COLO668 (cell line): ENCODE results near the gene NCOA6.
"Not testable (repeated sequence)": the region's sequence is repeated elsewhere in the genome, so short reads cannot be mapped to it uniquely, and the experiment has no call there.

Experiments
- DNase-seq: peaks from one replicate; lab custom pipeline; 2025; ENCODE audit not compliant: unreplicated experiment; lab: John Stamatoyannopoulos, UW

Gene NCOA6

DNA sequence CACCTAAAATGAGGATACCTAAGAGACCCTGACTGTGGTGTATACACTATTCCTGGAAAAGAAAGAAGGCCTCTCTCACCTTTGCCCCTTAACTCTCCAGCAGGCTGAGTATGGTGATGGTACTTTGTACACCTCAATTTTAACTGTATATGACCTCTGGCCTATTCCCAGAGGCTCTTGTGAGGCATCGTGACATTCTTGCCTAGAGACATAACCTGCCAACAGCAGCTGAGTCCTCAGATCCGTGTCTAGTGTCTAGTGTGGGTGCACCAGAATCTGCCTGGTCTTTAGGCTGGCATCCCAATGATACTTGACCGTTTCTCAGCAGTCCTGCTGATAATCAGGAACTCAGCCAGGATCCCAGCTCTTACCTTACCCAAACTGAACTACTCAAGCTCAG lies 101.3 kb downstream of the NCOA6 start:
- no peak for DNase-seq

- DNase-seq, result not testable (repeated sequence)
These were observed 102.9 kb downstream of the NCOA6 start for GRCh38 chr20:34722560-34722959.

DNA sequence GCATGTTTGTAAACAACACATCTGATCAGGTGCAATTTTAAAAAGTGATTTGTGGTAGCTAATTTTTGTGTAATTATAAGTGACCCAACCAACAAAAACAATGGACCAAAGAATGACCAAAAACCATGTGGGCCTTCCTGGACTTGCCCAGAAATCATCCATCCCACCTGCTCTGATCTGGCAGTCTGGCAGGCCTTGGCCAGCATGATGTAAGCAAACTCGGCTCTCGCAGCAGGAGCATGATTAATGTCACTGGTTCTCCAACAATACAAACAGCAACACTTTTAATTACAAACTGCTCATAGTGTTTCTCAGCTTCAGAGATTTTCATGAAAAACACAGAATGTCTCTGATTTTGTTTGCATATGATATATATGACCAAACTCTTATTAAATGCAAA lies 105.2 kb downstream of the NCOA6 start:
- no peak for DNase-seq

DNA sequence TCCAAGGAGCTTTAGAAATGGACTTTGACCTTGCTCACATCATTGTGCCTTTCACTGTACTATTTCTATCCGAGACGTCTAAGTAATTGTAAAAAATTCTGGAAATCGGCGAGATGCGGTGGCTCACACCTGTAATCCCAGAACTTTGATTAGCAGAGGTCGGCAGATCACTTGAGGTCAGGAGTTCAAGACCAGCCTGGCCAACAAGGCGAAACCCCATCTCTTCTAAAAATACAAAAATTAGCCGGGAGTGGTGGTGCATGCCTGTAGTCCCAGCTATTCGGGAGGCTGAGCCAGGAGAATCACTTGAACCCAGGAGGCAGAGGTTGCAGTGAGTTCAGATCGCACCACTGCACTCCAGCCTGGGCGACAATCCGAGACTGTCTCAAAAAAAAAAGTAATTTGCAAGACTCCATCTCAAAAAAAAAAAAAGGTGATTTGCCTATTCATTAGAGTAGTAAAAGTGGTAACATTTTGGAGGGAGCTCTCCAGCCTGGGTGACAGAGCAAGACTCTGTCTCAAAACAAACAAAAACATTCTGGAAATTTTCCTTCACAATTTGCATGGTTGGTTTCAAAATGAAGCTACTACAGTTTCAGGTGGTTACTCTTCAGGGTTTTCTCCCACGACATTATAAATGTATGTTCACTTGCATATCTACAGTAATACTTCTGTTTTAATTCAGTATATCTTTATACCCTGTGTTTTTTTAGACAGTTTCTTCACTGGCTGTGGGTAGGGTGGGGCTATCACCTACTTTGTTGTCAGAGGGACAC lies 106.0 kb downstream of the NCOA6 start:
- DNase-seq, result not testable (repeated sequence)

GRCh38 chr20:34717230-34718095 lies 108.0 kb downstream of the NCOA6 start:
- no peak for DNase-seq

DNA sequence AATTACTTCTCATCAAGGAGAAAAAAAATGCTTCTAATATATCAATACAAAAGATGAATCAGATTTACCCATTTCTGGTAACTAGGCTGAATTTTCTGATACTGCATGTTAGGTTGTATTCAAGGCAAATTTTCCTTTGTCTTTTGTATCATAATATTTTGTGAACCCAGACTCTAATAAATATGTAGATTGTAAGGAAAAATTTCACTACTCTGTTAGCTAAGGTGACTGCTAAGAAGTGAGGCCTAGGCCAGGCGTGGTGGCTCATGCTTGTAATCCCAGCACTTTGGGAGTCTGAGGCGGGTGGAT lies 108.6 kb downstream of the NCOA6 start:
- no peak for DNase-seq

GRCh38 chr20:34715384-34715783 lies 110.1 kb downstream of the NCOA6 start:
- DNase-seq, result no peak

DNA sequence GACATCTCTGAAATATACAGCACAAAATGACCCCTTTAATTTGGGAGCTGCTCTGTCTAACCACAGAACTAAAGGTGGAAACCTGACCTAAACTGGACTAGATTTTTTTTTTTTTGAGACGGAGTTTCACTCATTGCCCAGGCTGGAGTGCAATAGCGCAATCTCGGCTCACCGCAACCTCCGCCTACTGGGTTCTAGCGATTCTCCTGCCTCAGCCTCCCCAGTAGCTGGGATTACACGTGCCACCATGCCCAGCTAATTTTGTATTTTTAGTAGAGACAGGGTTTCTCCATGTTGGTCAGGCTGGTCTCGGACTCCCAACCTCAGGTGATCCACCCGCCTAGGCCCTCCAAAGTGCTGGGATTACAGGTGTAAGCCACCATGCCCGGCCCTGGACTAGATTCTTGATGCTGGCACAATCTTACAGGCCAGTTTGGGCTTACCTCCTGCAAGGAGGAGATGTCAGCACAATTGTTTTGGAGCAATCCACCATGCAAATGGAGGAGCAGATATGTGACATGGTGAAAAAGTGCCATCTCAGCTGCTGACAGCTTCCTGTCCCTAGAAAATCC lies 111.4 kb downstream of the NCOA6 start:
- not testable (repeated sequence) for DNase-seq

DNA sequence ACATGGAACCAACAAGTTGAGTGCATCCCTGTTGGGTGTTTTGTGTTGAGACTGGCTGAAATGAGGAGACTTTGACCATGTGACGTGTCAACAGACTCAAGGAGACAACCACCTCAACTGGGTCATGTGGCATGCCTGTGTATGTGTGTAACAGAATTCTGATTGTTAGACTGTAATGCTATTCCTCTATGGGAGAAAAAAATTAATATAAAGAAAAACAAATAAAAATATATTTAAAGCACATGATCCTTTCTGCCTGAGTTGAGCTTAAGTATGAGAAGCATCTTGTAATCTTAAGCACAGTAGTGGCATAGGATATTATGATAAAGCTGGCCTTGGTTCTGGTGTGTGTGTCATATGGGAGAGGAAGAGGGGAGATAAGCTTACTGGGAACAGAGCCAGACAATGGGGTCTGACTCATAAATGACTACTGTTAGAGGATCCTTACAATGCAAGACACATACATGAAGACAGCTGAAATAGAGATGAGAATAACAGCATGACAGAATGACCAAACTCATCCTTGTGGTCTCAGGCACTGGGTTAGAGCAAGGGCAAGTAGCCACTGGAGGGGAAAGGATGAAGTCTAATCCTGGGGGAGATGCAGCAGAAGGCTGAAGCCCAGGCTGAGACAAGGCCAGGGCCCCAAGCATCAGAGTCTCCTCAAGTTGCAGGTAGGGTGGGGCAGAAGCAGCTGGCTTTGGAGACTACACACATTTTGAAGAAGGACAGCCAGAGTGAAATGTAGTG lies 112.1 kb downstream of the NCOA6 start:
- DNase-seq, result no peak

DNA sequence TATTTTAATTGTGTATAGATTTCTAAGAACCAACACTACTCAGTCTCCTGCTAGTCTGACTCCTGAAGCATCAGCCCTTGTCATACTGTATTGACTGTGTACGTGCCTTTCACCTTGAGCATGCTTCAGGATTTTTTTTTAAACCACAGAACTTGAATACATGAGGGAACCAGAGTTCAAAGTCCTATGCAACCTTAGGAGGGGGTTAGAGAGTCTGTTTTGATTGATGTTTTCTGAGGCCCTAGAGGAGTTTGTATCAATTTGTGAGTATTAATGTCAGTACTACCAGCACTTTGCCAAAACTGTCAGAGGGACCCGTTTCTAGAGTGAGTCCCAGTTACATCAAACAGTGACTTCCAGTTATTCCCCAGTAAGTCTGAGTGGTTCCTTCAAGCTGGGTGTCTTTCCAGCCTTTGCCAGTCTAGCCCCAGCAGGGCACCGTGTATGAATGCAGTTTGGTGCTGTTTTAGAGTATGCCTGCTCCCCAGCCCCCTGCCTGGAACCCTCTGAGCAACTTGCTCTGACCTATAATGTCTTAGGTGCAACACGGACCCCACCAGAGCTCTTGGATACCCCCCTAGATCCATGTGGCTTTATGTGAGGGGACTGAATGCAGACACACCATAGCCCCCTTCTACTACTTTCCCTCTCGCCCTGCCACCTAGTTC lies 112.8 kb downstream of the NCOA6 start:
- DNase-seq, result no peak

DNA sequence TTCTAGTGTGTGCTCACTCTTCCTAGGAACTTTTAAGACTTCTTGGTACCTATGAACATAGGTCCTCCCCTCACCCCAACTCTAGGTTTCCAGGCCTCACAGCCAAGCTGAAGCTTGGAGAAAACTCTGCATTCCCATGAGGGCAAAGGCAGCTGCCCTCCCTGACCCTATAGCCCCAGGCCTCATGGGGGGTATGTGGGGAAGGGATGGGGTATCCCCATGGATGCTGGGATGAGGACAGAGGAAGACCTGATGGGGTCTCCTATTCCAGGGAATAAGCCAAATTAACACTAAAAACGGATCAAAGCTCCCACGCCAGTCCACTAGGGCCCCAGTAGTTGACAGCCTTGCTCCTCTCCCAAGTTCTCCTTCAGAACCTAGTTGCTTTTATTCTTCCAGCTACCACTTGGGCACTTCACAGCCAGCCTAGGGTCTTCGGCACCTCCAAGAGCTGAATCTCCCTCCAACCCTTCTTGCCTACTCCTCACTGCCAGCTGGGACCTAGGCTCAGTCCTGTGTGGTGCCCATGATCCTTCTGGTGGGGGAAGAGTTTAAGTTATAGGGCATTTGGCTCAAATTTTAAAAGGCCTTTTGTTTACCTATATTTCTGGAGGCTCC lies 113.5 kb downstream of the NCOA6 start:
- no peak for DNase-seq

DNA sequence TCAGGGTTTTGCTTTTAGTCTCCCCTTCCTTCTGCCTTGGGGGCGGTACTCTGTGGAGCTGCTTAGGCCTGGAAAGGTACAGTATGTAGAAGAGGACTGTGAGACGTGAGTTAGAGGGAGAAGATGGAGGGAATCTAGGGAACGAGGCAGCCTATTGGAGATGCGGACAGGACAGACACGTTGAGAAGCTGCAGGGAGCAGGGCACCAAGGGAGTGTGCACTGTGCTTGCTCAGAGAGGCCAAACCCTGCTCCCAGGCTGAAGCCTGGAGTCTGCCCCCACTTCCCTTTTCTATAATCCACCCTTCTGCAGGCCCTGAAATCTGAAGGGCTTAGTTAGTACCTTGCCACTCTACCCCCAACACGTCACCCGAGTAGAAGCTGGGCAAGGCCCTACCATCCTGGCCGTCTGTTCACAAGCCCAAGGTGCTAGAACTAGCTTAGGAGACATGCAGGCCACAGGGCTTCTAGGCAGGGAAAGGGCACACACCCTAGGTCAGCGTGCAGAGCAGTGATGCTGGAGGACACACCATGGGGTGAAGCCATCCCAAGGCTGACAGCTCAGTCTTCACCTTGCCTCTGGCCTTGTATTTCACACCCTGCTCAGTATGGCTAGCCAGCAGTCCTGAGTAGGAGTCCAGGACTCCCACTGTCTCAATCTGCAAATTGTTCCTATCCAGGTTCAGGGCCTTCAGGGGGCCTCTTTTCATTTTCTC lies 114.4 kb downstream of the NCOA6 start:
- no peak for DNase-seq

DNA sequence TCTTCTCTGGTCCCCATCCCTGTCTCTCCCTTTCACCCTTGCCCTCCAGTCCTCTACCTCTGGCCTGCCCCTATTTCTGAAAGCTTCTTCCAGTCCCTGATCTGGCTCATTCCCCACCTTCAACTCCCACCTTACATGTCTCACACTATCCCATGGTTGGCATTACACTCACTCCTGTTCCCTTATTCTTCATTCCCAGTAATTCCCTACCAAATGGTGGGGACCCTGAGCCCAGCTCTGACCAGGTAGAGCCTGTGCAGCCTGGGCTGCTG lies 114.9 kb downstream of the NCOA6 start:
- DNase-seq, result no peak

DNA sequence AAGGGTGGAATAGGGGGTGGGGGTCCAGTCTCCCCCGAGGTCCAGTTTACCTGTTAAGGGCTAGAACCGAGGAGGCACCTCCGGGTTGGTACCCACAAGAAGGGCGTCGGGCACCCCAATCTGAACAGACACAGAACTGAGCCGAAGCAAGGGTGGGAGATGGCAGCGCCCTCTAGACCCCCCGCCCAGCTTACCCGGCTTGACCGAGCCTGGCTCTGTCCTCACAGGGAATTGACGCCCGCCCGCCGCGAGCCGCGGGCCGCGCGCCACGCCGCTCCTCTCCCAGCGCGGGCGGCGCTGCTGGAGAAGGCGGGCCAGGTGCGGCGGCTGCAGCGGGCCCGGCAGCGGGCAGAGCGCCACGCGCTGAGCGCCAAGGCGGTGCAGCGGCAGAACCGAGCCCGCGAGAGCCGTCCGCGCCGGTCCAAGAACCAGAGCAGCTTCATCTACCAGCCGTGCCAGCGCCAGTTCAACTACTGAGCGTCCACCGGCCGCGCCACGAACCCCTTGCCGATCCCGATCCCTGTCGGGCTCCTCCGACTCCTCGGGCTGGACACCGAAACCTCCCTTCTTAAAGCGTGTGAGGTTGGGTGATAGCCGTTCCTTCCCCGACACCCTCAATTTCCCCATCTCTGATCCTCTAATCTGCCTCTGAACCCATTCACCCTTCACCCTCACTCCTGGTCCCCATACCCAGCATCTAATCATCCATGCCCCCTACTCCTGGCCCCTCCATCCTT lies 115.5 kb downstream of the NCOA6 start:
- peak; percentile 79 for DNase-seq

DNA sequence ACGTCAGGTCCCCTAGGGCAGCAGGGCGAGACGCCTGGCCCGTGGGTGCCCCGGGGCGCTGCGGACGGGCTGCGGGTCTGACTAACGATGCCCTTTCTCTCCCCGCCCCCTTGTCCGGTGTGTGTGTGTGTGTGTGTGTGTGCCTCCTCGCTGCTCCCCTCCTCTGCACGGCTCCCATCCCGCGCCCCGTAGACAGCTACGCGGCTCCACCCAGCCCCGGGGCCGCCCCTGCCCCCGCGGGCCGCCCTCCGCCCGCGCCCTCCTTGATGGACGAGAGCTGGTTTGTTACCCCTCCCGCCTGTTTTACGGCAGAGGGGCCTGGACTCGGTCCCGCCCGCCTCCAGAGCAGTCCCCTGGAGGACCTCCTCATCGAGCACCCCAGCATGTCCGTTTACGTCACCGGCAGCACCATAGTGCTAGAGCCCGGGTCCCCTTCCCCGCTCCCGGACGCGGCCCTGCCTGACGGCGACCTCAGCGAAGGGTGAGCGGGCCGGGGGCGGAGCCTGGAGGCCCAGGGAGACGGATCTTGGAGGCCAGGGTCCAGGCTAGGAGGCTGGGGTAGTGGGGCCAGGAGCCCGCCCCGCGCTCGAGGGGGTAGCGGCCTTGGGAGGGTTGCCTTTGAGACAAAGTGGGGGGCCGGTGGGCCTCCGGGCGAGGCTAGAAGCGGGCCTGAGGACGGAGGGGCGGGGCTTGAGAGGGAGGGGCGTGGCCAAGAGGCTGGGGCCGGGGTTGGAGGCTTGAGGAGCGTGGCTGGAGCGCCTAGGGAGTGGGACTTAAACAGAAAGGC lies 116.2 kb downstream of the NCOA6 start:
- DNase-seq, result peak; percentile 79

DNA sequence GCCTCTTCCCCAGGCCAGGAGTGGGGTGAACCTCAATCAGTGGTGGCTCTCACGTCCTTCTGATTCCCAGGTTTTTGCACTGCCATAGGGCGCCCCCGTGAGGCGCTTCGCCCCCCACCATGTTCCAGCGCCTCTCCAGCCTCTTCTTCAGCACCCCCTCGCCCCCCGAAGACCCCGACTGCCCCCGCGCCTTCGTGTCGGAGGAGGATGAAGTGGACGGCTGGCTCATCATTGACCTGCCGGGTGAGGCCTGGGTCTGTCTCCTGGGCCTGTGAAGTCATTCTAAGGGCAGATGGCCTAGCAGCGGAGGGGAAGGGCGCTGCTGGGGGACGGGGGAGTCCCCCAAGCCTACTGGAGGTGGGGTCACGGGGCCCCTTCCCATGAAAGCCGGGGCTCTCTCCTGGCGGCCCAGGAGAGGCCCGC lies 116.8 kb downstream of the NCOA6 start:
- DNase-seq, result peak; percentile 66

DNA sequence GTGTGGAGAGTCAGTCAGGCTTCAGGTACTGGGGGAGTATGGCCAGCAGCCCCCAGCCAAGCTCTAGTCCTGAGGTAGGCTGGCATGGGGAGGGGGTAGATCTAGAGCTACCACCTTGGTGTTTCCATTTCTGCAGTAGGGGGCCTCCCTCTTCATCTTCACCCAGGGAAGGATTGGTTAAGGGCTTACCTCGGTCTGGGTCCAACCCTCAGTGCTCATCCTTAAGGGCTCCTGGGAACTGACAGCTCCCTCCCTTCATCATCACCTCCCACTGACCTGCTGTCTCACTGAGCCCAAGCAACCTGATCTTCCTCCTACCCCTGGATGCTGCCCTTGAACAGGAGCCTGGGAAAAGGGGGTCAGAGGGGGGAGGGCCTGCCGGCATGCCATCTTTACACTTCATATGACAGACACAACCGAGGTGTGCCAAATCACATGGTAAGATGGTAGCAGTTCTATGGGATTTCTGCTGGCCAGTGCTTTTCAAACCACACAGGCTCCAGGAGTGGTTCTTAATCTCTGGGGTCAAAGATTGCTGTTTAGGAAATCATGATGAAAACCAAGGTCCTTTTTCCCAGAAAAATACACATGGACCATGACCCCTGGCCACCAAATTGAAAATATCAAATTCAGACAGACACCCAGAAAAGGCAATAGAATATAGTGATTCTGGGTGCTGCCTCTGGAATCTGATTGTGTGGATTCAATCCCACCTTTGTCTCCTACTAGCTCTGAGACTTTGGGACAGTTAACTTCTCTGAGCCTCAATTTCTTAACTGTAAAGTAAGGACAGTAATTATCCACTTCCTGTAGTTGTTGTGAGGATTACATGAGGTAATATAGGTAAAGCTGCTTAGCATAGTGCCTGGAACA lies 118.3 kb downstream of the NCOA6 start:
- no peak for DNase-seq
